H1 (cell line): ENCODE data around the gene NEK2. TPM values are rescaled to one million over a fixed set of nuclear protein-coding genes. Genes with fewer than 3 reads are reported as not detected.

Experiments used
- CTCF ChIA-PET: fragments of 300-600 bp; sonication (Branson Sonifier 250); formaldehyde crosslinking; loops from one replicate; lab custom pipeline; 2021; ENCODE audit not compliant: partially characterized antibody; lab: Charles Lee
- POLR2A ChIA-PET: fragments of 300-600 bp; sonication (Branson Sonifier 250); formaldehyde crosslinking; loops from one replicate; lab custom pipeline; 2021; ENCODE audit warnings: inconsistent platforms; ENCODE audit not compliant: partially characterized antibody; lab: Charles Lee
- DNase-seq, 2 experiments: peaks; one replicate each; pipeline versions ENCODE4 v3.0.0 to v3.0.0-alpha.2; 2010 to 2022; ENCODE audit warnings: low spot score in 2 of 2, low read depth in 1 of 2, mixed read lengths in 1 of 2
- FAIRE-seq: peaks from 2 replicates; lab custom pipeline; 2011; peaks lifted over from hg19 to GRCh38; lab: Jason Lieb, UNC
- H2AFZ ChIP-seq: 2 replicates; pipeline ENCODE4 v1.8.1; 2012; ENCODE audit warnings: low read length, inconsistent platforms
- H2AK5ac ChIP-seq: 2 replicates; pipeline ENCODE4 v1.6.1; 2013; ENCODE audit warnings: low read depth, low read length
- H2BK120ac ChIP-seq: replicated peaks from 2 replicates; pipeline ENCODE3; 2013; ENCODE audit warnings: low read depth, low read length, inconsistent platforms
- H2BK12ac ChIP-seq: 2 replicates; pipeline ENCODE4 v1.6.1; 2013; ENCODE audit warnings: low read depth, low read length
- H2BK15ac ChIP-seq: 2 replicates; pipeline ENCODE4 v1.6.1; 2013; ENCODE audit warnings: low read length
- H2BK20ac ChIP-seq: 2 replicates; pipeline ENCODE4 v1.6.1; 2013; ENCODE audit warnings: low read length
- H2BK5ac ChIP-seq: 2 replicates; pipeline ENCODE4 v1.6.1; 2013; ENCODE audit warnings: low read depth, low read length
- H3K14ac ChIP-seq: 2 replicates; pipeline ENCODE4 v1.6.1; 2013; ENCODE audit warnings: inconsistent platforms; ENCODE audit not compliant: insufficient read length
- H3K18ac ChIP-seq: 2 replicates; pipeline ENCODE4 v1.6.1; 2013; ENCODE audit warnings: low read length; ENCODE audit errors: extremely low read depth
- H3K23ac ChIP-seq: 2 replicates; pipeline ENCODE4 v1.6.1; 2013; ENCODE audit warnings: inconsistent platforms; ENCODE audit not compliant: insufficient read length
- H3K23me2 ChIP-seq: 2 replicates; pipeline ENCODE4 v1.6.1; 2013; ENCODE audit warnings: low read depth, low read length
- H3K27ac ChIP-seq: 2 replicates; pipeline ENCODE4 v1.6.1; 2011; ENCODE audit warnings: low read depth, low read length, inconsistent platforms
- H3K27me3 ChIP-seq, 4 experiments: replicated peaks in 1 of 4; 1 replicate in 1 of 4; 2 replicates in 3 of 4; pipeline versions ENCODE4 v1.6.1 to v1.8.1; 2011 to 2013; ENCODE audit warnings: low read length in 3 of 4, mild to moderate bottlenecking in 3 of 4, inconsistent platforms in 2 of 4, mixed read lengths in 2 of 4, moderate library complexity in 1 of 4; ENCODE audit not compliant: control insufficient read depth in 3 of 4, insufficient read depth in 3 of 4; ENCODE audit errors: extremely low read depth in 1 of 4
- H3K36me3 ChIP-seq, 4 experiments: 2 replicates each; pipeline versions ENCODE4 v1.6.1 to v1.8.1; 2011 to 2013; ENCODE audit warnings: mild to moderate bottlenecking in 4 of 4, low read length in 3 of 4, moderate library complexity in 2 of 4, control low read depth in 1 of 4, inconsistent platforms in 1 of 4; ENCODE audit not compliant: insufficient read depth in 4 of 4, control insufficient read depth in 2 of 4
- H3K4ac ChIP-seq: replicated peaks from 2 replicates; pipeline ENCODE3; 2013; ENCODE audit warnings: low read length, low read depth, mixed read lengths, inconsistent platforms; ENCODE audit not compliant: insufficient read length
- H3K4me1 ChIP-seq, 4 experiments: replicated peaks in 1 of 4; 1 replicate in 1 of 4; 2 replicates in 3 of 4; pipeline versions ENCODE4 v1.6.1 to v1.8.1; 2011 to 2013; ENCODE audit warnings: low read length in 3 of 4, inconsistent platforms in 2 of 4, mixed read lengths in 1 of 4; ENCODE audit not compliant: insufficient read depth in 4 of 4, control insufficient read depth in 3 of 4
- H3K4me2 ChIP-seq, 2 experiments: 2 replicates each; pipeline versions ENCODE4 v1.6.1 to v1.8.1; 2011 to 2013; ENCODE audit warnings: low read depth in 2 of 2, low read length in 2 of 2, control low read depth in 1 of 2, inconsistent platforms in 1 of 2, mild to moderate bottlenecking in 1 of 2; ENCODE audit not compliant: insufficient read depth in 1 of 2
- H3K4me3 ChIP-seq, 4 experiments: fragments of 200-600, 300-600 bp in 1 of 4; sonication (generic), shearing (Covaris generic), sonication (Bioruptor Twin) in 1 of 4; 2 replicates each; pipeline versions ENCODE4 v1.5.1 to v1.8.1; 2011 to 2016; ENCODE audit warnings: low read length in 4 of 4, low read depth in 3 of 4, control low read depth in 2 of 4, inconsistent platforms in 2 of 4, mild to moderate bottlenecking in 2 of 4, mixed read lengths in 1 of 4, moderate library complexity in 1 of 4; ENCODE audit not compliant: insufficient read depth in 2 of 4; ENCODE audit errors: extremely low read depth in 1 of 4
- H3K56ac ChIP-seq: replicated peaks from 2 replicates; pipeline ENCODE3; 2013; ENCODE audit warnings: low read depth, mild to moderate bottlenecking, mixed read lengths, low read length, inconsistent platforms; ENCODE audit not compliant: insufficient read length
- H3K79me1 ChIP-seq: 2 replicates; pipeline ENCODE4 v1.6.1; 2013; ENCODE audit warnings: low read depth, low read length, control low read depth
- H3K79me2 ChIP-seq, 2 experiments: 2 replicates each; pipeline versions ENCODE4 v1.6.1 to v1.8.1; 2012 to 2013; ENCODE audit warnings: low read length in 2 of 2, mild to moderate bottlenecking in 2 of 2, inconsistent platforms in 1 of 2; ENCODE audit not compliant: insufficient read depth in 2 of 2, control insufficient read depth in 1 of 2
- H3K9ac ChIP-seq, 4 experiments: replicated peaks in 1 of 4; 1 replicate in 1 of 4; 2 replicates in 3 of 4; pipeline versions ENCODE4 v1.6.1 to v1.8.1; 2011 to 2013; ENCODE audit warnings: low read depth in 3 of 4, low read length in 3 of 4, control low read depth in 2 of 4, mild to moderate bottlenecking in 2 of 4, moderate library complexity in 2 of 4, inconsistent platforms in 1 of 4; ENCODE audit errors: extremely low read depth in 1 of 4
- H3K9me3 ChIP-seq, 2 experiments: 2 replicates each; pipeline versions ENCODE4 v1.6.1 to v1.8.1; 2012 to 2013; ENCODE audit warnings: mild to moderate bottlenecking in 2 of 2, moderate library complexity in 2 of 2, control low read depth in 1 of 2, inconsistent platforms in 1 of 2, low read depth in 1 of 2, low read length in 1 of 2, mixed read lengths in 1 of 2; ENCODE audit not compliant: insufficient read depth in 2 of 2
- H4K20me1 ChIP-seq, 2 experiments: replicated peaks in 1 of 2; 2 replicates each; pipeline versions ENCODE3 to v1.8.1; 2011 to 2013; ENCODE audit warnings: inconsistent platforms in 2 of 2, low read length in 2 of 2, mild to moderate bottlenecking in 1 of 2; ENCODE audit not compliant: insufficient read depth in 2 of 2, control insufficient read depth in 1 of 2
- H4K5ac ChIP-seq: 2 replicates; pipeline ENCODE4 v1.6.1; 2013; ENCODE audit warnings: low read length, low read depth, mixed read lengths, inconsistent platforms; ENCODE audit not compliant: insufficient read length
- H4K8ac ChIP-seq: 2 replicates; pipeline ENCODE4 v1.8.0; 2013; ENCODE audit warnings: mild to moderate bottlenecking, moderate library complexity, low read length, inconsistent platforms; ENCODE audit not compliant: insufficient read depth; ENCODE audit errors: extremely low read depth
- H4K91ac ChIP-seq: replicated peaks from 2 replicates; pipeline ENCODE3; 2013; ENCODE audit warnings: low read length, mixed read lengths, inconsistent platforms; ENCODE audit not compliant: insufficient read length
- CHD1 ChIP-seq: IDR thresholded peaks from 2 replicates; pipeline ENCODE4 v1.6.1; 2012; ENCODE audit warnings: low read depth, low read length, improper control_type of control experiment
- KDM5A ChIP-seq: fragments of 200-600 bp; IDR thresholded peaks from 2 replicates; pipeline ENCODE4 v1.7.1; 2012; ENCODE audit warnings: mild to moderate bottlenecking, low read length, inconsistent platforms, mixed read lengths
- SP2 ChIP-seq: IDR thresholded peaks from 2 replicates; pipeline ENCODE4 v1.6.1; 2012; ENCODE audit warnings: mild to moderate bottlenecking, low read length, inconsistent platforms
- WGBS, 2 experiments: shearing (Covaris generic) in 1 of 2; methylation state at CpG; one replicate each; pipeline versions ENCODE4 v1.1.6 to v1.1.7; 2013 to 2015; ENCODE audit warnings: low lambda C conversion rate in 2 of 2, mixed read lengths in 2 of 2, inconsistent platforms in 1 of 2, low coverage in 1 of 2, missing lambda C conversion rate in 1 of 2; ENCODE audit not compliant: insufficient replicate concordance in 2 of 2, insufficient coverage in 1 of 2, insufficient read length in 1 of 2; ENCODE audit errors: extremely low coverage in 1 of 2, missing lambda C conversion rate in 1 of 2; 5-methylcytosine and 5-hydroxymethylcytosine counted together
- polyA plus RNA-seq, 7 experiments: library from polyadenylated mRNA; depleted of rRNA in 3 of 7; stranded (reverse) in 5 of 7; unstranded in 2 of 7; fragments of >200 nt in 5 of 7; fragments of 200-250 nt in 2 of 7; gene quantifications; 1 replicate in 5 of 7; 2 replicates in 1 of 7; 4 replicates in 1 of 7; pipeline versions ENCODE4 v1.2.1 to v1.2.3, GENCODE V29; 2011 to 2013; ENCODE audit warnings: missing spikeins in 2 of 7, mixed read lengths in 2 of 7
- total RNA-seq: library from RNA; stranded (reverse); fragmentation: NEBNext Ultra II Directional; extraction: Animal tissue kit (Norgen Biotek cat#: 25700); gene quantifications from 2 replicates; pipeline ENCODE4 v1.2.1, GENCODE V29; 2021

NEK2 gene
- total and polyA plus RNA-seq, 2 of the 8 experiments (the other 6 are each of a cell fraction or from before 2014, with no cell fraction given): 8.4 to 22.9 TPM

GRCh38 chr1:211684791-211685190 lies 9.4 kb upstream of the NEK2 start:
- Histone ChIP-seq H2BK5ac (no peak overlapping the region), H3K4me2 (no peak overlapping the region), H2BK15ac (no peak overlapping the region), H3K27me3 (no peaks in the 10 kb centered on the region; a peak in 1 of 7 replicates), H3K23me2 (no peaks in the 10 kb centered on the region), H4K91ac (no peak overlapping the region), H2BK20ac (no peak overlapping the region), H3K36me3 (no peaks in the 10 kb centered on the region), H3K14ac (no peak overlapping the region), H3K56ac (no peak overlapping the region), H4K8ac (no peak overlapping the region), H2AFZ (no peak overlapping the region), H3K4me1 (no peaks in the 10 kb centered on the region), H4K5ac (no peak overlapping the region), H2AK5ac (no peak overlapping the region), H3K4ac (no peak overlapping the region), H3K4me3 (no peak overlapping the region), H4K20me1 (no peaks in the 10 kb centered on the region), H2BK120ac (no peak overlapping the region), H3K18ac (no peak overlapping the region), H3K23ac (no peak overlapping the region), H3K9ac (no peak overlapping the region), H3K79me1 (no peaks in the 10 kb centered on the region), H3K27ac (no peak overlapping the region), H2BK12ac (no peak overlapping the region), H3K79me2 (no peaks in the 10 kb centered on the region), H3K9me3 (no peaks in the 10 kb centered on the region)
- DNase-seq (no peak), FAIRE-seq (no peak)
- ChIA-PET POLR2A (interaction anchor here (0.6 to 1.3 kb wide), 2 partner anchors 8 to 350 kb away, joined by 3 to 4 read pairs; partner anchors contain the start of genes DTL and INTS7), CTCF (interaction anchor here (0.6 to 3.3 kb wide), 12 partner anchors 9 to 350 kb away, joined by 3 to 30 read pairs (median 4); partner anchors contain the start of gene INTS7)
- WGBS, 2 experiments: 91% methylated on average over 3 of the region's 3 CpGs; no CpG with 5 or more reads in 1 of the 2 experiments
- TF ChIP-seq KDM5A (no peak), SP2 (no peak), CHD1 (no peak)
